ENCODE measurements around the gene SRRM2. TPM values are rescaled to one million over a fixed set of nuclear protein-coding genes. Genes with fewer than 3 reads are reported as not detected.

SRRM2 gene
- total RNA-seq, 2 donors from 2014 or later: 118 to 174 TPM

DNA sequence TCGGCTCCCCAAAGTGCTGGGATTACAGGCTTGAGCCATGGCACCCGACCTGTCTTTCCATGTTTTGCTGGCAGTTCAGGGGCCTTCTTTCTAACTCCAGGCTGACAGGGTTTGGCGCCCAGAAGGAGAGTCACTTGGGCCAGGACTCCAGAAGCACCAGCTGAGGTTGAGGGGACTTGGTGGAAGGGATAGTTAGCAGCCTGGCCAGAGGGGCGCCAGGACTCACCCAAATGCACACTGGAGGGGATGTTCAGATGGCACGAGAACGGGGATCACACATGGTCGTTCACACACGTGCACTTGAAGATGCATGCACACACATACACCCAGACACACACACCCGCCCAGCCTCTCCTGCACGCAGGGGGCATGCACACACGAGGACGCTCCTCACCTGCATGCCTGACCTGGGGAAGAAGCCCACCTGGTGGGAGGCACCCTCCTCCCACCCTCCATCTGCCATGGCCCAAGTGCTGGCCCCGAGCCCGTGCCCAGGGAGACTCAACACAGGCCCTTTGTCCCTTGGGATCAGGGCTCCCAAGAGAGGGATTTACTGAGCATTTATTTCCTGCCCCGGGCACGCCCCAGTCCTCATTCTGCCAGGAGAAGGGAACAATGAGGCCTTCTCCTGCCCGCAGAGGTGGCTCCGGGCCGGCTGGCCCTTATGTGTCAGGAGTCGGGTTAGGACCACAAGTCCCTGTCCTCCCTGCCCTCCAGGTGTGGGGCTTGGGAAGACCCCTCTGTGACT is 62.3 kb downstream of the SRRM2 start:
- TF ChIP-seq CTCF (IDR thresholded peaks at IDR 0.05): no peak
- Histone ChIP-seq H3K27ac (no peak overlapping the region), H3K27me3 (peaks cover 0 to 5% of the 10 kb centered on the region in 2 donors), H3K4me3 (no peak overlapping the region), H3K4me1 (no peaks in the 10 kb centered on the region), H3K9me3 (no peaks in the 10 kb centered on the region), H3K36me3 (no peaks in the 10 kb centered on the region)
- no peak for DNase-seq (ENCODE audit: low spot score)

DNA sequence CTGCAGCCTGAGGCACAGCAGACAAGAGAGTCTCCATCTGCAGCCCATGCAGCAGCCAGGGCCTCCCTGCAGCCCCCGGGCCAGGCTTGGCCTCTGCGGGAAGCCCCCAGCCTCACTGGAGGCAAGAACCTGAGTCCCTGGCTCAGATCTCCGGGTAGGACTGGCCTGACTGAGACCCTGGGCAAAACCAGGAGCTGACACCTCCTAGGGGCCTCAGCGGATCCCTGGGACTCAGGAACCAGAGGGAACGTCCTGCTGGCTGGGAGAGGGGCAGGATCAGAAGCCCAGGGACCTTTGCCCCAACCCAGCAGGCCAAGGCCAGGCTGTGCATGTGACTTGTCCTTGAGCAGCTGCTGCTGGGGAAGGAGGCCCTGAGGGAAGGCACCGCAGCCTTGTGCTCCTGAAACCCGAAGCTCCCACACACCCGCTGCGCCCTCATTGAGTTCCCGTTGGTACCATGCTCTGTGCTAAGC is 62.9 kb downstream of the SRRM2 start:
- Histone ChIP-seq H3K9me3 (no peaks in the 10 kb centered on the region), H3K27ac (no peak overlapping the region), H3K4me1 (no peaks in the 10 kb centered on the region), H3K4me3 (no peak overlapping the region), H3K36me3 (no peaks in the 10 kb centered on the region), H3K27me3 (peaks cover 0 to 5% of the 10 kb centered on the region in 2 donors)
- no peak for DNase-seq (ENCODE audit: low spot score)
- no peak for TF ChIP-seq CTCF (IDR thresholded peaks at IDR 0.05)

DNA sequence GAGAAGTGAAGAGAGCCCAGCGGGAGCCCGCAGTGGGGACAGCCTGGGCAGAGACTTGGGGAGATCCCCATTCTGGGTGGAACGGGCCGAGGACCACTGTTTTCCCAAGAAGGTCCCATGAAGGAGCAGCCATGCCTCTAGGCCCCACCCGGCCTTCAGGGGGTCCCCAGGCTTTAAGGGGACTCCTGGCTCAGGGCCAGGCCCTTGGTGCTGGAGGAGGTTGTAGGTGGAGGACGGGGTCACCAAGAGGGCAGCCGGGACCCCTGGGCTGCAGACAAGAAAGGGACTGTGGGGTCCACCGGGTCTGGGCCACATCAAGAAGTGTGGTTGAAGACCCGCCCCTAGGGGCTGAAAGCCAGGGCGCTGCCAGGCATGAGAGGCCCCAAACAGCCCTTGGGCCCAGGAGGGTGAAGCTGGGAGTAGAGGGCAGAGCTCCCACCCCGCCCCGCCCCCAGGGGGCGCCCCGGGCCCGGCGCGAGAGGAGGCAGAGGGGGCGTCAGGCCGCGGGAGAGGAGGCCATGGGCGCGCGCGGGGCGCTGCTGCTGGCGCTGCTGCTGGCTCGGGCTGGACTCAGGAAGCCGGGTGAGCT is 64.4 kb downstream of the SRRM2 start, which contains the start of gene PRSS21:
Gene PRSS21, plus strand, starts transcription at position 487 of the 589 bp plus-strand sequence. Its CDS starts 32 bp downstream, at position 519.
- Histone ChIP-seq H3K36me3 (no peaks in the 10 kb centered on the region), H3K4me1 (no peaks in the 10 kb centered on the region), H3K4me3 (no peak within 1 kb of the TSS), H3K27me3 (peaks cover 0 to 5% of the 10 kb centered on the region in 2 donors), H3K27ac (no peak within 1 kb of the TSS), H3K9me3 (no peaks in the 10 kb centered on the region)
- no peak for TF ChIP-seq CTCF (IDR thresholded peaks at IDR 0.05)
- no peak for DNase-seq (ENCODE audit: low spot score)

DNA sequence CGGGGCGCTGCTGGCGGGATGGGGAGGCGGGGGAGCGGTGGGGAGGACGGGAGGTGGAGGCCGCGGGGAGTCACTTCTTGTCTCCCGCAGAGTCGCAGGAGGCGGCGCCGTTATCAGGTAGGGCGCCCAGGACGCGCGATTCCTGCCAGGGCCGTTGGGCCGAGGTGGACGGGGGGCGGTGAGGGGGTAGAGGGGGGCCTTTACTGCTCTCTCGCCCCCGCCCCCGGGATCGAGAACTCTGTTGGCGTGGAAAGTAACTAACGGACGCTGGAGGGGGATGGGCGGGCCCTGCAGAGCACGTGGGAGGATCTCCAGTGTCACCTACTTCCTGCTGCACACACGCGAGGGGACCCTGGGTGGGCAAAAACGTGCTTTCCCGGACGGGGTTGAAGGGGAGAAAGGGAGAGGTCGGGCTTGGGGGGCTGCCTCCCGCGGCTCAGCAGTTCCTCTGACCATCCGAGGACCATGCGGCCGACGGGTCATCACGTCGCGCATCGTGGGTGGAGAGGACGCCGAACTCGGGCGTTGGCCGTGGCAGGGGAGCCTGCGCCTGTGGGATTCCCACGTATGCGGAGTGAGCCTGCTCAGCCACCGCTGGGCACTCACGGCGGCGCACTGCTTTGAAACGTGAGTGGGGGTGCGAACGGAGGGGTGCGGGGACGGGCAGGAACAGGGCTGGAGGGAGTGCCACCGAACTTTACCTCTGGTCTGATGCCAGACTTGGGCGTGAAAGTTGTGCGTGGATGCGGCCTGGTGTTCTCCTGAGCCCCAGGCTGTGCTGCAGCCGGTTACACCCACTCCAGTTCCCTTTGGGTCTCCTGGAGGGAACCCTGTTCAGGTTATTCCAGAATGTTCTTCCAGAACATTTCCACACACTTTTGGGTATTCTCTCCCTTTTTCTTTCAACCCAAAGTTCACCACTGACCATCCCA is 65.2 kb downstream of the SRRM2 start:
- TF ChIP-seq CTCF (IDR thresholded peaks at IDR 0.05): no peak
- Histone ChIP-seq H3K4me3 (no peak overlapping the region), H3K27ac (no peak overlapping the region), H3K4me1 (no peaks in the 10 kb centered on the region), H3K36me3 (no peaks in the 10 kb centered on the region), H3K27me3 (peaks cover 0 to 5% of the 10 kb centered on the region in 2 donors), H3K9me3 (no peaks in the 10 kb centered on the region)
- no peak for DNase-seq (ENCODE audit: low spot score)

- Histone ChIP-seq H3K27me3 (peaks cover 0 to 5% of the 10 kb centered on the region in 2 donors), H3K9me3 (no peaks in the 10 kb centered on the region), H3K36me3 (no peaks in the 10 kb centered on the region), H3K4me1 (no peaks in the 10 kb centered on the region), H3K27ac (no peak overlapping the region), H3K4me3 (no peak overlapping the region)
- no peak for TF ChIP-seq CTCF (IDR thresholded peaks at IDR 0.05)
- DNase-seq (ENCODE audit: low spot score): no peak
Observed at GRCh38 chr16:2818272-2818876, 65.9 kb downstream of the SRRM2 start.

Measured in right atrium auricular region (tissue), 2 donors.